RKO (cell line): Measurements from ENCODE around the gene PES1.
"Not testable (repeated sequence)": the region's sequence is repeated elsewhere in the genome, so short reads cannot be mapped to it uniquely, and the experiment has no call there.

ENCODE experiments used
- DNase-seq: peaks from one replicate; pipeline ENCODE4 v3.0.0-alpha.2; 2016; ENCODE audit warnings: low spot score

Gene PES1

DNA sequence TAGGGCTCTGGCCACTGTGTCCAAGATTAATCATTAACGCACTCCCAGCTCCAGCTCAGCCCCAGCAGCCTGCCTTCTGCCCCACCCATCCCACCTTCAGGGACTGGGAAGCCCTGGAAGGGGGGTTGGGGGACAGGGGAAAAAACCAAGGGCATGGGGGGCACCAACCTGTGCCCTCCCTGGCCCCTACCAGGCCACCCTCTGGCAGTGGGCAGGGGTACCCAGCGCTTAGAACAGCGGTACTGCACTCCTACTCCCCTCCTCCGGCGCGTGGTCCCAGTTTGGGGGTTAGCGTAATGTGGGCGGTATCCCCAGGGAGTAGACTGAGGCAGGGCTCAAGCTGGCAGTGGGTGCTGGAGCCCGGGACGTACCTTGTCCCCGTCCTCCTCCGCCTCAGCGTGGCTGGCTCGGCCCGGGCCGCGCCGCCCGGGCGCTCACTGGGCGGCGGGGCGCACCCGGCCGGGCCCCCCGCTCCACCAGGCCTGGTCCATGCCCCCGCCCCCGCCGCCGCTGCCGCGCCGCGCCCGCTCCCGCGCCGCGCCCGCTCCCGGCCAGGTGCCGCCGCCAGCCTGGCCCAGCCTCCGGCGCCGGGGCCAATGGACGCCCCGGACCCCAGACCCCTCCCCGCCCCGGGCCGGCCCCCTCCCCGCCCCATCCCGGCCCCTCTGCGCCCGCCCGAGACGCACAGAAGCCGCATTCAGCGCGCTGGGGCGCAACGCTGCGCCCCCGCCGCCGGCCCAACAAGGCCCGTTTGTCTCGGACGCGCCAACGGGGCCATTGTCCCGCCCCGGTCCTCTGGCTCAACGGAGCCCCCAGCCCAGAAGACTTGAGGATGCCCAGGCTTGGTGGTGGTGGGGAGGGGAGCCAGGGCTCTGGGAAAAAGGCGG lies 17.4 kb downstream of the PES1 start, which contains the start of gene GAL3ST1:
GAL3ST1 (minus strand) TSS at position 571 of the 887 bp plus-strand sequence. CDS start 17,273 bp downstream, outside the sequence.
- DNase-seq = no peak

DNA sequence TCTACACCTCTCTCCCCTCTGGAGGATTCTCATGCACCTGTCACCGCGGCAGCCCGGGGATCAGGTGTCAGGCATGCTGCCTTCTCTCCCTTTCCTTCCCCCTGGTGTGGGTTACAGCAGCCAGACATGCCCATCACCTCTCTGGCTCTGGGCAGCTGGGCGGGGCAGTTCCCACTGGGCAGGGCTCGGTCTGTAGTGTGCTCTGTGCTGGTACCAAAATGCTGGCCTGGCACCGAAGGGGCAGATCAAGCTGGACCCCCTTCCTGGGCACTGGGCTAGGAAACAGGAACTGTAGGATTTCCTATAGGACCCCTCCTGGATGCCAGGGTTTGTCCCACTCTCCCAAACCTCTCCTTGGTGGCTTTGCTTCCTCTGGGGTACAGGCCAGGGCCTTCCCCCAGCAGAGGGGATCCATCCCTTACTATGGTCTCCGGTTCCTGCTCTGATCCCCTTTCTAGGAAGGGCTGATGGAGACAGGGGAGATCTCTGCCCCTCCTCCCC lies 18.1 kb downstream of the PES1 start:
- no peak for DNase-seq

DNA sequence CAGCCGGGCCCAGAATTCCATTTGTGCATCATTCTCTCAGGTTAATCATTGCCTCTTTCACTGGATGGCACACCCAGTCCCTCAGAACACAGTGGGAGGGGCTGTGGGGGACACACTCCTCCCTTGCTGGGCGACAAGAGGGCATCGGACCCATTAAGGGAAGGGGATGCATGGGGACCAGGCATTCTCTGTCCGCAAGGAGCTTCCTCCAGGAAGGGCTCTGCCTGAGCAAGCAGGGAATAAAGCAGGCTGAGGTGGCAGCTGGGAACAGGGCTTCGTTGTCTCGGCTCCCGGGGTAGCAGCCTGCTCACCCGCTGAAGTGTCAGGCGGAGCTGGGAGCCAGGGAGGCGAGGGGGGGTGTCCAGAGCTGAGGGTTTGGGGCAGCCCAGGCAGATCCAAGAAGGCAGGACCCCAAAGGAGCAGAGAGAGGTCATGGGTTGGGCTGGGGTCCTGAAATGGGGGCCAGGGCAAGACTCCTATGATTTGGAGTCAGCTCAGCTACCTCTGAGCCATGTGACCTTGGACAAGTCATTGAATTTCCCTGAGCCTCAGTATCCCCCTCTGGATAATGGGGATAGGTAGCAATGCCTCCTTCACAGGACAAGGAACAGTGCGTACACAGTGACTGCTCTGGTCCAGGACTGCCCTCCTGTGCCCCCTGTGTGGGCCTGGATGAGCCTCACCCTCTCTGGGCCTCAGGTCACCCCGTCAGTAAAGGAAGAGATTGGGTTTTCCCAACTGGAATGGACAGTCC lies 18.7 kb downstream of the PES1 start:
- no peak for DNase-seq

DNA sequence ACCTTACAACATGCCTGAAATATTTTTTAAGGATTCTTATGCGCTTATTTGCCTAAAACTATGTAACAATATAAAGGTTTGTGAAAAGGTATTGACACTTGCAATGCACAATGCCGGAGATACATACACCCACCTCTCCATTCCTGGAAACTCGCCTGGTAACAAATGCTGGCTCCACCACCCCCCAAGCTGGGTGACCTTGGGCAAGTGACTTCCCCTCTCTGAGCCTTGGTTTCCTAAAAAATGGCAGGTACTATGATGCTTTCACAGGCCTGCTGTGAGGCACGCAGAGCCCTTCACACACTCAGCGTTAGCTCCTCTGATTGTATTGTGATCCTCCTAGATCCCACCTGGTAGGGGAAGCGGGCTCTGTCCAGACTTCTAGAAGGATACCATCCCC lies 19.5 kb downstream of the PES1 start:
- DNase-seq = no peak

DNA sequence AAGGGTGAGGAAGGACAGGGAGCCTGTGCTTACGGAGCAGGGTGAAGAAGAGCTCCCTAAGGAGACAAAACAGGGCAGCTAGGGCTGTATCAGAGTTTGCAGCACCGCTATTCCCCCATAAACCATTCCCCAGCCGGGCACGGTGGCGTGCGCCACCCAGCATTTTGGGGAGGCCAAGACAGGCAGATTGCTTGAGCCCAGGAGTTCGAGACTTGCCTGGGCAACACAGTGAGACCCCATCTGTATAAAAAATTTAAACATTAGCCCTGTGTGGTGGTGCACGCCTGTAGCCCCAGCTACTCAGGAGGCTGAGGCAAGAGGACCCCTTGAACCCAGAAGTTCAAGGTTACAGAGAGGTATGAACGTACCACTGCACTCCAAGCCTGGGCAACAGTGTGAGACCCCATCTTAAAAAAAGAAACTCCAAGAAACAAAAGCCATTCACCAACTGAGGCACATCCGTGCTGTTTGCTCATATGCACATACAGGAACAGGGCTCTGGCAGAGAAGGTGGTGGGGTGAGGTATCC lies 22.0 kb downstream of the PES1 start:
- no peak for DNase-seq

DNA sequence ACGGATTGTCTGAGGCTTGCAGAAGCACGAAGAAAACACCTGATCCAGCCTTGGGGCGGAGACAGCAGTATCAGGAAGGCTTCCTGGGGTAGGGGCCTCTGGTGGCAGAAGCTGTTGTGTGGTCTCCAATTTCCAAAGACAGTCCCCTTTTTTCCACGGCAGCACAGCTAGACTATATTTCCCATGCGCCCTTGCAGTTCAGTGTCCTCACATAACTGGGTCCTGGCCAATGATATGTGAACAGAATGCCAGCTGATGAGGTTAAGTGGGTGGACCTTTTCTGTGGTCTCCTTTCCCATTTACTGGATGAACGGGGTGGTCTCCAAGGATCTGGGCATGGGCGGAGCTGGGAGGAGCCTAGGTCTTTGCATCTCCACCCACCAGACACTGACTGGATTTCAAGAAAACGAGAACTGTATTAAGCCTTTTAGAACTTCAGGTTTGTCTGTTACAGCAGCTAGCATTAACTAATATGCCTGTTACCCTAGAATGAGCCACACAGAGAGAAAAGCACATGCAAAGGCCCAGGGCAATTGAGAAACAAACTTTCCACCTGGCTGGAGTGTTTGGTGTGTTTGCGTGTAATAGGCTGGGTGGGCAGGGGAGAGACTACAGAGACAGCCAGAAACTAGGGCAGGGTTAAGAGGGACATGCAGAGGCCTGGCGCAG lies 23.4 kb downstream of the PES1 start:
- no peak for DNase-seq

DNA sequence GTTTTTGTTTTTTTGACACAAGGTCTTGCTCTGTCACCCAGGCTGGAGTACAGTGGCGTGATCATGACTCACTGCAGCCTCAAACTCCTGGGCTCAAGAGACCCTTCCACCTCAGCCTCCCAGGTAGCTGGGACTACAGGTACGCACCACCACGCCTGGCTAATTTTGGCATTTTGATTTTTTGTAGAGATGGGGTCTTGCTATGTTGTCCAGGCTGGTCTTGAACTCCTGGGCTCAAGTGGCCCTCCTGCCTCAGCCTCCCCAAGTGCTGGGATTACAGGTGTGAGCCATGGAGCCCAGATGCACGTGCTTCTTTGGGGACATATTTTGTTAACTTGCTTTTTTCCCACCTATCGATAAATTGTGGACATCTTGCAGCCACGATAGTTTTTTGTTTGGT lies 24.4 kb downstream of the PES1 start:
- not testable (repeated sequence) for DNase-seq

DNA sequence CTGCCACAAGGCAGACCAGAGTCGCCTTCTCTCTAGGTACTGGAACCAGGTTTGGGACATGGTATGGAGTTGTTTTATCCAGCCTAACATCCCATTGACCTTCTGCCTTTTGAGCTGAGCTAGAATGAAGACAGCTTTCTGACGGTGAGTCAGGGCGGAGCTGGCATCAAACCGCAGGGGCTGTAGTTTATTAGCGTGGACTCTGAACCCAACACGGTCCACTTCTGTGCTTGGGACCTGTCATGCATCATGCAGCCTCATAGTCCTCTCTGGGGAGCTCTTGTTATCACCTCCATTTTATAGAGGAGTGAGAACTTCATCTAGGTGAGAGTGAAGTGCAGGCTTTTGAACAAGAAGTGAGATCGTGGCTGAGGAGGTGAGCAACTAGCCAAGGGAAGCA lies 25.6 kb downstream of the PES1 start:
- DNase-seq = peak; percentile 47

DNA sequence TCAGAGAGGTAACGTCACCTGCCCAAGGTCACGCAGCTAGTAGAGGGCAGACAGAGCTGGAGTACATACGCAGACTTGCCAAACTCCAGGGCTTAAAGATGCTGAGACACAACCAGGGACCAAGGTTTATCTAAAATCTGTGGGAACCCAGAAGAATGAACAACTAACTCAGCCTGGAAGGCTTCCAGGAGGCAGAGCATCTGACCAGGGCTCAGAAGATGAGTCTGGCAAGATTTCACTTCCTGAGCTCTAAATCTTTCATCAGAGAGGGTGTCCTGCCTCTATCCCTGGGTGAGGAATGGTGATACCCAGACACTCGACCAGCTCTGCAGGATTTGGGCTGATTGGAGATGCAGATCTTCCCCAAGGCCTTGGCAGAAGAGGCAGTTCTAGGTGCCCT lies 26.4 kb downstream of the PES1 start:
- no peak for DNase-seq

DNA sequence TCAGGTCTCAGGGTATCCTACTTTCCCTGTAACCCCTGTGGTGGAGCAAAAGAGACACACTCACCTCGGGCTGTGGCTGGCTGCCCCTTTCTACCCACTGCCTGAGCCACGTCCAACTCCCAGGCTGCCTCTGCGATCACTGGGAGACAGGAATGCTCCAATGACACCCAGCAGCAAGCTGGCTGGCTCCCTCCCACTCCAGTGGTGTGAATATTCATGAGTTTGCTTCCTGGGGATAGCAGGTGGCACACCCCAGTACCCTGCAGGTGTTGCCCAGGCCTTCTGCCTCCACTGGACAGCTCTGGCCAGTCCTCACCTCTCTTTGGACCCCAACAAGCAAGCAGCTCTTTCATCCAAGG lies 27.0 kb downstream of the PES1 start:
- DNase-seq = no peak

DNA sequence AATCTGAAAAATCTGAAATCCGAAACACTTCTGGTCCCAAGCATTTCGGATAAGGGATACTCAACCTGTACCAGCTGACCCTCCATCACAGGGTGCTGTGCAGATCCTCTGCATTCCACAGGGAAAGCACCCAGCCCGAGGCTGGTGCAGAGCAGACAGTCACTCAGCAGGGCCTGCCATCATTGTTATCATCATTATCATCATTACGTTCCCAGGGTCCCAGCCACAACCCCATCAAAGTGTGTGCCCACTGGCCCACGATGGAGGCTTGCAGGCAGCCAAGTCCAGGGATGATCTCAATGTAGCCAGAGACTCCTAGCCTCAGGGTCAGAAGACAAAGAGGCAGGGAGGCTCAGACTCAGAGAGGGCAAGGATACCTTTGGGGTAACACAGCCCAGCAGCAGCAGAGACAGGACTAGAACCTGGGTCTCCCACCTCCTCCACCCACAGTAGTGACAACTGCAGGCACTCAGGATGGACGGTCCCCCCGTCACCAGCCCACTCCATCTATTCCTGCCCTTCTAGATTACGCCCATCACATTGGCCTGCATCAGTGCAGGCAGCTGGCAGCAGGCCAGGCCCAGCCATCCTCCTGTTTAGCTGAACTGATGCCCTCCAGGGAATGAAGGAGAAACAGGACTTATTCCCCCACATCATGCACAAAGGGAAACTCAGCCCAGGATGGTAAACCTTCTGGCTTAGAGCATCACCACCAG lies 27.5 kb downstream of the PES1 start:
- no peak for DNase-seq

DNA sequence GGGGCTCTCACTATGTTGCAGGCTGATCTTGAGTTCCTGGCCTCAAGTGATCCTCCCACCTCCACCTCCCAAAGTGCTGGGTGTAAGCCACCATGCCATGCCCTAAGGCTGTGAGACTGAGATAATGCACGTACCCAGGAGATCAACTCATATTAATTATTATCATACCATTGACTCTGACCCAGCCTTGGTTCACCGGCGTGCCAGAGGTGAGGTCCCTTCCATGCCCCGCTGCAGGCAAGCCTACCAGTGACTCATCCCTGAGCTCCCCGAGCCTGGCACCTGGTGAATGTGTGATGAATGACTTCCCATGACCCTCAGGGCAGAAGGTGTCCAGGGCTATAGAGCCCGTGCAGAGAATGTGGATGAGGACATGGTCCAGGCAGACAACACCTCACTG lies 29.3 kb downstream of the PES1 start:
- DNase-seq = no peak

DNA sequence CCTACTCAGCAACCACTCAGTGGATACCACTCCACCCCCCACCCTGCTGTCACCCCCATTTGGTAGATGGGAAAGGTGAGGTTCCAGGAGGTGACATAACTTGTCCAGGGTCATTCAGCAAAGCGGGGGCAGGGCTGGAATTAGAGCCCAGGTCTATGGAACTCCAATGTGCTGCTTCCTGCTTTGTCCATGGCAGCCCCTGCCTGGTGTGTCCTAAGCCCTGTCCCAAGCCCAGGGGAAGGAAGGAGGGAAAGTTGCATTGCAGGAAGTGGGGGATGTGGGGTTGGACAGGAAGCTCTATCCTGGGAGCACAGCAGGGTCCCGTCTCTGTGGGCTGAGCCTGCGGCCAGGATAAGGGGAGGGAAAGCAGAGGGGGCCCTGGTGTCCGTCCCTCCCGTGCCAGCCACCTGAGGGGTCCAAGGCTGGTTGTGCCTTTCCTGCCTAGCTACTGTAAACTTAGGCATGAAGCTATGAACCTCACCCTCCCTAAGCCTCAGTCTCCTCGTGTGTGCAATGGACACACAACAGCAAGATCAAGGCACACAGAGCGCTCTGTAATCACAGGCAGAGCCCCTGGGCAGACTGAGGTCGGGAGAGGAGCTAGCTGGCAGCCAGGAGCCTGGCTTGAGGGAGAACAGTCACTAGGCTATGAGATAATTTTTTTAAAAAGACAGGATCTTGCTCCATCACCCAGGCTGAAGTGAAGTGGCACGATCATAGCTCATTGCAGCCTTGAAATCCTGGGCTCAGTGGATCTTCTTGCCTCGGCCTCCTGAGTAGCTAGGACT lies 30.1 kb downstream of the PES1 start:
- no peak for DNase-seq

DNA sequence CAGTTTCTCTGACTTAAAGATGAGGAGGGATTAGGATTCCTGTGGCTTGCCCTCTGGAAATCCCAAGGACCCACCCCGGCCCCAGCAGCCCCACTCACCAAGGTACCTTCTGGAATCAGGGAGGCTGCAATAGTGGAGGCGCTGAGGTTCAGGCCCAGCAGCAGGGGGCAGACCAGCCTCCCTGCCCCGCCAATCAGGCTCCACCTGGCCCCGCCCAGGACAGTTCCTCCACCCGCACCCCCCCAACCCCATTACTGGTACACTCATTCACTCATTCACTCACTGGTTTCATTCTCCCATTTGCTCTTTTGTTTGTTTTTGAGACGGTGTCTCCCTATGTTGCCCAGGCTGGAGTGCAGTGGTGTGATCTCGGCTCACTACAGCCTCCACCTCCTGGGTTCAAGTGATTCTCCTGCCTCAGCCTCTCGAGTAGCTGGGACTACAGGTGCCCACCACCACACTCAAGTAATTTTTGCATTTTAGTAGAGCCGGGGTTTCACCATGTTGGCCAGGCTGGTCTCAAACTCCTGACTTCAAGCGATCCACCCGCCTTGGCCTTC lies 31.0 kb downstream of the PES1 start:
- DNase-seq = not testable (repeated sequence)

DNA sequence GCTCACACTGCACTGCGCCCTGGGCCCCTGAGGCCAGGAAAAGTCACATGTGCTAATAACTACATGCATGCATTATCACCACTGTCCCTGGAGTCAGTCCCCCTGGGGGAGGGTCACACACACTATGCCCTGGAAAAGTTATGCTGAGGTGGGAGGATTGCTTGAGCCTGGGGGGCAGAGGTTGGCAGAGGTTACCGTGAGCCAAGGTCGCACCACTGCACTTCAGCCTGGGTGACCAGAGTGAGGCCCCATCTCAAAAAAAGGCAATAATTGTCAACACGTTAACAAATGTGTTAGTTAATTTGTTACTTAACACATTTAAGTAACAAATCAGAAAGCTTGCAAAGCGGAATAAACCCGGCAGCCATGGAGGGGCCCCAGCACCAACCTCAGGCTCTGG lies 31.8 kb downstream of the PES1 start:
- DNase-seq = no peak

DNA sequence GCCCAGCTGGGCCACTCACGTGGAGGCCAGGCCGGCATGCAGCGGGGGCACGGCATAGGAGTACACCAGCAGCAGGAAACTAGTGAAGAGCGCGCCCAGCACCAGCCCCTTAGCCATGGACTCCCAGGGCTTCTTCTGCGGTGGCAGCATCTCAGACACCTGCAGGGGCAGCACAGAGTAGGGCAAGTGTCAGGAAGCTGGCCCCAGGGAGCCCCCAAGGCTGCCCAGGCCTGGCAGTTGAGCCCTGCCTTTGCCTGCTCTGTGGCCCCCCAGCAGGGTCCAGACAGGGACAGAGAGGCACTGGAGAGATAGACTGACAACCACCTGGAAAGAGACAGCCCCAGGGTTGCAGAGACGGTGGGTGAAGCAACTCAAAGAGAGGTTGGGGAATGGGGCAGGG lies 34.5 kb downstream of the PES1 start:
- no peak for DNase-seq

DNA sequence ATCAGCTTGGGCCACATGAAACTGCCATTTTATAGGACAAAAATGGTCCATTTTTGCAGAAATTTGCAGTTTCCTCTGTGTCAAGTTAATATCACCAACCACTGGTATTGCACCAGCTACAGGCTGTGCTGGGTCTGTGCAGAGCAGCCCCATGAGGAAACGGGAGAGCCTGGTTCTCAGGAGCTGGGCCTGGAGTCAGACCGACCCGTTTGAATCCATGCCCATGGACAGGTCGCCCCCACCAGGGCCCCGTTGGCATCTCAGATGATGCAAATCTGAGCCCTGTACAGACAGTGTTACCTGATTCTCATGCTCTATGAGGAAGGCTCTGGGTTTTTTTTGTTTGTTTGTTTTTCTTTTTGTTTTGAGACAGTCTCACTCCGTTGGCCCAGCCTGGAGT lies 35.3 kb downstream of the PES1 start:
- DNase-seq = peak; percentile 36

DNA sequence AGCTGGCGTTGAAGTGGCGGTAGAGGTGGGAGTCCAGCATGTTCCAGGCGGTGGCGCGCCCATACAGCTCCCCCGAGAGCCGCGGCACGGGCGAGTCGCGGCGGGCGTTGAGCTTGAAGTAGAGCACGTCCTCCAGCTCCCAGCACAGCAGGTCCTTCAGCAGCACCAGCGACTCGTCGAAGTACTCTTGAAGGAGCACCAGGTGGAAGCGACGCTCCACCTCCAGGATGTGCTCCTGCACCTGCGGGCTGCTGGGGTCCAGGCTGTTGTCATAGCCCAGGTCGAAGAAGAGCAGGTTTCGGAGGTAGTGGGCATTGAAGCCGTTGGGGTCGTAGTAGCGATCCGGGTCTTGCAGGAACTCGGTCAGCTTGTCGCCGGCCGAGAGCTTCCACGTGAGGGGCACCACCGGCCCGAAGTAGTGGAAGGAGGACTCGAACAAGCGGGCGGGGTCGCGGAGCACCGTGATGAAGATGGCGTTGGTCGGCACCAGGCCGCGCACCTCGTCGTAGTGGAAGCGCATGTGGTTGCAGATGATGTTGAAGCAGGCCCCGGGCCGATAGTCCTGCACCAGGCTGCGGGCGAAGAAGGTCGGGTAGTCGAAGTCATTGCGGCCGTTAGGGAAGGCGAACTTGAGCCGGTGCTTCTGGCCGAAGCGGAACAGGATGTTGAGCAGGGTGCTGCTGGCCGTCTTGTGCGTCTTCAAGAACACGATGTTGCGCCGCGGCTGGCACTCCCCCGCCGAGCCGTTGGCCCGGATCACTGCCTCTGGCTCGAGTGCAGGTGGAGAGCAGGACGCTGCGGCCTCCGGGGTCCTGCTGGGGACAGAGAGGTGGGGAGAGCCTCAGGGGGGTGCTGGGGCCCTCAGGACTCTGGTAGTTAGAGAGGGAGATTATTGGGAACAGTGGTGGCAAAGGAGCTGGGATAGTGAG lies 36.2 kb downstream of the PES1 start:
- DNase-seq = no peak

DNA sequence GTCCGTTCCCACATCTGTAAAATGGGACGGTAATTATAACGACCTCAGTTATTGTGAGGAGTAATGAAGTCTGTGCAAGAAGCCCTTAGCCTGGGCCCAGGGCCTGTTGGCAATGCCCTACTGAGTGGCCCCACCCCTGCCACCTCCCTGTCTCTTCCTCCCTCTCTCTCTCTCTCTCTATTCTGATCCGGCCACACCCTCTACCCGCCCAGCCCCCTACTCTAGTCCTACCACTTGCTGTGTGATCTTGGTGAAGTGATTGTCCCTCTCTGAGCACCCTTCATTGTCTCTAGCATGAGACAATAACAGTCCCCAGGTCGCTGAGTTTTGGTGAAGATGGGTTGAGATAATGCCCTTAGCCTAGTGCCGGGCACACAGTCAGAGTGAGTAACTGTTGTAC lies 37.7 kb downstream of the PES1 start:
- no peak for DNase-seq
